GM18508 (cell line): ENCODE data around the gene TSHZ2.
"Not testable (repeated sequence)": the region's sequence is repeated elsewhere in the genome, so short reads cannot be mapped to it uniquely, and the experiment has no call there.

Experiments used
- ATAC-seq: cut with Tn5 transposase; IDR thresholded peaks from one replicate; pipeline ENCODE4 v1.9.1; 2021; ENCODE audit warnings: moderate number of reproducible peaks; ENCODE audit not compliant: insufficient read depth, unreplicated experiment

The TSHZ2 gene

DNA sequence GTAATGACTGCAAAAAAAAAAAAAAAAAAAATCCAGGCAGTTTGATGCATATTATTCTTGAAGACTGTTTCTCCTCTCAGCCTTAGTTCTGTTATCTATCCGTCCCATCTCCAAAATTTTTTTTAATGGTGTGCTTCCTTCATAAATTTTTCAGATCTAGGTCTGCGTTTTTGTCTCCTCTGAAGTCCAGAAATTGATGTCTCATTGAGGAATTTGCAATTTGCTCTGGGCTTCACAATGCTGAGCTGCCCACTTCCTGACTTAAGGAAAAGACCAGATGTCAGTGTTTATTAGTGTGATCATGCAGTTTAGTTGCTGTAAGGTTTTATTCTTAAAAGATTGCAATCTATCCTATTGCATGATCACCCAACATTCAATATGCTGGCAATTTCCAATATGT, 323.9 kb downstream of the TSHZ2 start:
- no peak for ATAC-seq

DNA sequence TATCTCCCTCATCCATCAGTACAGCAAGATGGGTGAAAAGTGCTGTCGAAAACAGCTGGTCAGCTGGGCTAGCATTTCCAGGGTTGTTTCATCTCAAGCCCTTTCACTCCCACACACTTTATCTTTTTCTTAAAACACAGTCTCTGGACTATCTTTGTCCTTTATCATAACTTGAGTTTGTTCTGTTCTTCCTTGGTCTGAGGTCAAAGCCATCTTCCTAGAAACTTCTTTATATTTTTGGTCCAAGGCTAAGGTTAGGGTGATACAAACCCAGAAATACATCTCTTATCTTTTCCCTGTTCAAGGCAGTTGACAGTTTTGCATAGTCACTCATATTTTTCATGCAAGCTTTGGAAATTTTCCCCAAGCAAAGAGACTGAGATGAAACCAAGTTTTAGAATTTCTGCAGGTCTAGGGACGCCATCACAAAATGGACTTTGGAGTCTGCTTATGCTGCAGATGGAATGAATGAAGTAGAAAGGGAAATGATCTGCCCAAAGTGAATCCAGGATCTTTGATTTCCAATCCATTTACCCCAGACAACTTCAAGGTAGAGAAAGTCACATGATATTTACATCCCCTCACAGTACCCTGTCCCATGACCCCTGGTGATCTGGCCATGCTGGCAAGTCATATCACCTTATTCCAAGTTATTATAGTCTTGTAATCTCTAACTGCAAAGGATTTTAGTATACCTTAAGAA, 324.4 kb downstream of the TSHZ2 start:
- ATAC-seq: no peak

DNA sequence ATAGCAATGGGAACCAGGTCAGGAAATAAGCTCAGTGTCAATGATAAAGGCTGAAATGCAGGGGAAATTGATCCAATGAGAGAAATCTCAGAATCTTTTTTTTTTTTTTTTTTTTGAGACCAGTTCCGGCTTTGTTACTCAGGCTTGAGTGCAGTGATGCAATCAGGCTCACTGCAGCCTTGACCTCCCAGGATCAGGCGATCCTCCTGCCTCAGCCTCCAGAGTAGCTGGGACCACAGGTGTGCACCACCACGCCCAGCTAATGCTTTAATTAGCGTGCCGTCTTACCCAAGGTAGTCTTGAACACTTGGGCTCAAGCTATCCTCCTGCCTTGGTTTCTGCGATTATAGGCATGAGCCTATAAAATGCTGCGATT, 325.0 kb downstream of the TSHZ2 start:
- ATAC-seq: no peak

DNA sequence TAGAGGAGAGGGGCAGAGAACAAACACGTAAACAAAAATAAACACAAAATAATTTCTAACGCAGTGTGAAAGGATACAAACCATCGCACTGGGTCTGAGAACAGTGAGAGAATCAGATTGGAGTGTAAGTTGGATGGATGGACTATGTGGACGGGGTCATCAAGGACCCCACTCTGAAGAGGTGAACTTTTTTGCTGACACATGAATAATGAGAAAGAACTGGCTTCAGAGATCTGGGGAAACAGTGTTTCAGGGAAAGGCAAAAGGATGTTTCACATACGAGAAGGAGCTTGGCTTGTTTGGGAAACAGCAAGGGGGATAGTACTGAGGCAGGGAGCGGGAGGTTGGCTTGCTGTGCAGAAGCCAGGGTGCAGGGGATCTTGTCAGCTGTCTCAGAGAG, 326.1 kb downstream of the TSHZ2 start:
- ATAC-seq: no peak

DNA sequence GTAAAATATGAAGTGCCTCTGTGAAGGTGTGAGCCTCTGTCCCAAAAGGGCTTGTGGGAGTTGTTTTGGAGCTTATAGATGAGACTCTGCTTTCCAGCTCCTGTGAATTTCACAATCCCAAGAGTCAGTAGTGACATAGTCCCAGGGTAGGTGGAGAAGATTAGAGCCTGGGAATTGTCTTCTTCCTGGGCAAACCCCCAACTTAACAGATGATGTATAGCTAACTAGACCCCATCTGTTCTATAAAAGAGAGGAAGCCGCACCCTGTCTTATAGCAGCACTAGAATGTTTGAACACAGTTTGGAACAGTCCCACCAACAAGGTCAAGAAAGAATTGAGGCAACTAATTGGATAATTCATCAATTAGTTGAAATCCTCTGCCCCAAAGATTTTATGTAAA, 326.8 kb downstream of the TSHZ2 start:
- ATAC-seq: no peak

DNA sequence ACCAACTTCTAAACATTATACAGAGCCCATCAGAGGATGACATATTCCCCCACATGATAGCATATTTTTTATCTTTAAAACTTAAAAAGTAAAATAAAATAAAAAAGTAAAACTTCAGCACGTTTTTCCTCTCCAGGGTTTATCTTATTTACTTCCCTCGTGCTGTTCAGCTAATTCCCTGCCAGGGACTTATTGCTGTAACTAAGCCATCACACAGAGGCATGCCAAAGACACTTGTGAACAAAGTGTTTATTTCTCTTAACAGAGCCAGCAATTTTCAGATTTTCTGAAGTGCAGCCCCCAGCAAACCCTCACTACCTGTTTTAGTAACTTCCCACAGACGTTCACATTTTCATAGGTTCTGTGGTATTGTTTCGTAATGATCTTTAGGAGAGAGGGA, 327.7 kb downstream of the TSHZ2 start:
- no peak for ATAC-seq

GRCh38 chr20:53301869-53302268, 329.7 kb downstream of the TSHZ2 start:
- ATAC-seq: no peak

DNA sequence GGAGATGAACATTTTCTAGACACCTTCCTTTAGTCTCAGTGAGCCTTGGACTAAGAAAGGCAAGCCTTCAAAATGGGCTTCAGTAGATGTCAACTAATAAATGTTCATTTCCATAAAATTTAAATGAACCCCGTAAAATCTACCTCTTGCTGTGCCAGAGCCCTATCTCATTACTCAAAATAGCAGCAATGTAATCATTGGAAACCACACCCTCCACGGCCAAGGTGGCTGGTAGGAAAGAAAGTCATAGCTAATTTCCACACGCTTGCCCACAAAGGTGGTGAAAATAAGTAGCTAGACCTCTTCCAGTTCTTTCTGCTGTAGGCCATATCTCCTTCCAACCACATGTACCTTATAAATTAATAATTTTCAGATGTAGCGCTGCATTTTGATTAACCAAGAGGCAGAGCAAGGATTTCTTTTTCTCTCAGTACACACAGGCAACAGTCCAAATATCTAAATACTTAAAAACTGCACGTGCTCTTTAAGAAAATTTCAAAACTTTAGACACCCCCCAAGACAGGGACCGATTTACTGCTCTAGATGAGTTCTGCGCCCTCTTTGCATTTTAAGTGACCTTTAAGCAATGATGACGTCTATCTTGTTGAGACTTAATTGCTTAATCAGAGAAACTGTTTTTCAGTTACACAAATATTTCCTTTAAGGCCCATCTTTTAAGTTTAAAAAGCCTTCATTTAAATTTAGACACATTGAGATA, 330.7 kb downstream of the TSHZ2 start:
- no peak for ATAC-seq

DNA sequence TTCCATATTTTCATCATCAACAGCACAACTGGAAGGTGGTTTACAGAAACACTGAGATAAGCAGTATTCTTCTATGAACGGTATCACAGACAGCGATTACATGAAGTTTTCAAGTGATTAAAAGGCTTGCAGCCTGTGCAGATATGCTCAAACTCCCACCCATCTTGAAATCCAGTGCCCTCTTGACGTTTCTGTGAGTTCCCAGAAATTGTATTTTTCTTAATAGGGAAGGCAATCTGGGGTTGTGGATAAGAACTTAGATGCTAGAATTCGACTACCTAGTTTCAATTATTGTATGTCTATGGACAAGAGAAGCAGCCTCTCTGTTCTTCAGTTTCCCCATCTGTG, 331.2 kb downstream of the TSHZ2 start:
- ATAC-seq: no peak

GRCh38 chr20:53304146-53304545, 332.0 kb downstream of the TSHZ2 start:
- ATAC-seq: no peak

GRCh38 chr20:53306192-53306805, 334.1 kb downstream of the TSHZ2 start:
- ATAC-seq: no peak

GRCh38 chr20:53307964-53308597, 335.9 kb downstream of the TSHZ2 start:
- ATAC-seq: no peak

GRCh38 chr20:53309515-53309914, 337.4 kb downstream of the TSHZ2 start:
- no peak for ATAC-seq

GRCh38 chr20:53312957-53313356, 340.8 kb downstream of the TSHZ2 start:
- ATAC-seq: no peak

GRCh38 chr20:53316206-53316937, 344.2 kb downstream of the TSHZ2 start:
- ATAC-seq: no peak

- no peak for ATAC-seq
Measured at GRCh38 chr20:53319200-53319599, 347.0 kb downstream of the TSHZ2 start.

- ATAC-seq: no peak
Measured at GRCh38 chr20:53319716-53320115, 347.6 kb downstream of the TSHZ2 start.

GRCh38 chr20:53320701-53321100, 348.5 kb downstream of the TSHZ2 start:
- ATAC-seq: no peak

DNA sequence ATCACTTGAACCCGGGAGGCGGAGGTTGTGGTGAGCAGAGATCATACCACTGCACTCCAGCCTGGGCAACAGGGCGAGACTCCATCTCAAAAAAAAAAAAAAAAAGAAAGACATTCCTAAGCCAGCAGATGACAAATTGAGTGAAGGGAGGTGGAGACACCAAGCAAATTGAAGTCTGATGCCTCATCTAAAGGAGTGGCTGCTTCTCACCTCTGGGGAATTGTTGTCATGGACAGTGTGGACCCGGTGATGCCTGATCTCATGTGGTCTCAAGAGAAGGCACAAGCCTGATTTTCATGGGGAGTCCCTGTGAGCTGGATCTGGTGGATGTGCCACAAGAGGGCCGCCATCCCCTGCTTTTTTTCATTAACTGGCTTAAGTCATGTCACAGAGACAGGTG, 349.4 kb downstream of the TSHZ2 start:
- ATAC-seq: no peak

- ATAC-seq: no peak
Measured at GRCh38 chr20:53322651-53323050, 350.5 kb downstream of the TSHZ2 start.

GRCh38 chr20:53323460-53323859, 351.3 kb downstream of the TSHZ2 start:
- ATAC-seq: not testable (repeated sequence)
